Fibroblast of villous mesenchyme (primary cell): ENCODE measurements around the gene RIC8B. TPM values are rescaled to one million over a fixed set of nuclear protein-coding genes. Genes with fewer than 3 reads are reported as not detected.

Source experiments
- DNase-seq: peaks from one replicate; pipeline ENCODE4 v3.0.0-alpha.2; 2010; ENCODE audit warnings: low read depth
- H3K4me3 ChIP-seq: 2 replicates; pipeline ENCODE4 v1.5.1; 2011; ENCODE audit warnings: low read depth, mild to moderate bottlenecking, low read length
- total RNA-seq: library from RNA; depleted of rRNA; stranded (reverse); fragments of >200 nt; gene quantifications from 2 replicates; pipeline ENCODE4 v1.2.3, GENCODE V29; 2012
- TF ChIP-seq, protein P1 (sequence below): IDR thresholded peaks from 2 replicates; pipeline ENCODE4 v1.5.1; 2012; ENCODE audit warnings: low read depth, mild to moderate bottlenecking, low read length; ENCODE audit not compliant: insufficient read depth

Gene RIC8B
- total RNA-seq, 1 donor = 15.1 TPM

DNA sequence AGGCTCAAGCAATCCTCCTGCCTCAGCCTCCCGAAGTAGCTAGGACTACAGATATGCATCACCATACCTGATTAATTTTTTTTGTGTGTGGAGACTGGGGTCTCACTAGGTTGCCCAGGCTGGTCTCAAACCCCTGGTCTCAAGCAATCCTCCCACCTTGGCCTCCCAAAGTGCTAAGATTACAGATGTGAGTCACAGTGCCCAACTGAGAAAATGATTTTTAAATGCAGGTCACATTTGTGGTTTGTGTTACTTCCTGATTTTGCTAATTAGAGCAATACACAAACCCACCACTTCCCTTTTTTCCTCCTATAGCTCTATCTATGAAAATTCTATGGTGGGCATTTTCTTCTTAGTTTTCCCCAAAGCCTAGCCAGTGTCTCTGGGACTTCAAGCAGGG lies 135.7 kb downstream of the RIC8B start:
- no peak for DNase-seq
- TF ChIP-seq, protein P1, sequence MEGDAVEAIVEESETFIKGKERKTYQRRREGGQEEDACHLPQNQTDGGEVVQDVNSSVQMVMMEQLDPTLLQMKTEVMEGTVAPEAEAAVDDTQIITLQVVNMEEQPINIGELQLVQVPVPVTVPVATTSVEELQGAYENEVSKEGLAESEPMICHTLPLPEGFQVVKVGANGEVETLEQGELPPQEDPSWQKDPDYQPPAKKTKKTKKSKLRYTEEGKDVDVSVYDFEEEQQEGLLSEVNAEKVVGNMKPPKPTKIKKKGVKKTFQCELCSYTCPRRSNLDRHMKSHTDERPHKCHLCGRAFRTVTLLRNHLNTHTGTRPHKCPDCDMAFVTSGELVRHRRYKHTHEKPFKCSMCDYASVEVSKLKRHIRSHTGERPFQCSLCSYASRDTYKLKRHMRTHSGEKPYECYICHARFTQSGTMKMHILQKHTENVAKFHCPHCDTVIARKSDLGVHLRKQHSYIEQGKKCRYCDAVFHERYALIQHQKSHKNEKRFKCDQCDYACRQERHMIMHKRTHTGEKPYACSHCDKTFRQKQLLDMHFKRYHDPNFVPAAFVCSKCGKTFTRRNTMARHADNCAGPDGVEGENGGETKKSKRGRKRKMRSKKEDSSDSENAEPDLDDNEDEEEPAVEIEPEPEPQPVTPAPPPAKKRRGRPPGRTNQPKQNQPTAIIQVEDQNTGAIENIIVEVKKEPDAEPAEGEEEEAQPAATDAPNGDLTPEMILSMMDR = no peak
- H3K4me3 ChIP-seq = no peak overlapping the region

DNA sequence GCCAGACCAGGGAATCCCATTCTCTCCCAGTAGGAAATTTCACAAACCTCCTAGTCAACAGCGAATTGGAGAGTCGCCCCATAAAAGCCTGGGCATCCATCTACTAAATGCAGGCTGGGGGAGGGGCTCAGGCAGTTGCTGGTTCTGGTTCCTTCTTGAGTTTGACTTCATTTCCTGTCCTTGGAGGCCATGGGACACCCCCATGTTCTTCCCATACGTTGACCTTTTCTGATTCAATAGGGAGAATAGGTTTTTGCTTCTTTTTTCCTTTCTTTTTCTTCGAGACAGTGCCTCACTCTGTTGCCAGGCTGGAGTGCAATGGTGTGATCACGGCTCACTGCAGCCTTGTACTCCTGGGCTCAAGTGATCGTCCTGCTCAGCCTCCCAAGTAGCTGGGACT lies 137.1 kb downstream of the RIC8B start:
- TF ChIP-seq, protein P1 = no peak
- no peak for DNase-seq
- H3K4me3 ChIP-seq = no peak overlapping the region

DNA sequence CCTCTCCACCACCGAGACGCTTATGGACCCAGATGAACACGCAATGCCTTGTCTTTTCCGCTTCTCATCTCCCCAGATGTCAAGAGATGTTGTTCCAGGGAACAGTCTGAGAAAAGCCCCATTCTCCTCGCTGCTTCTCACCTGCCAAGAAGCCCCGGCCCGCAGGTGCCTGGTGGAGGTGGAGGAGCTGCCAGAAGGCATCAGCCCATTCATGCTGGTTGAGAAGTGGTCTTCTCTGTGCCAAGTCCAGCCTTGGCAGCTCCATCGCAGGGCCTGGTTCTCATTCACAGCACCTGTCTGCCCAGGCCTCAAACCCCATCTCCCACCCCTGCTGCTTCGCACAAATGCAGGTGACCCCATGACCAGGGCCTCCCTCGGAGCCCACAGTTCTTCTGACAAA lies 139.0 kb downstream of the RIC8B start:
- TF ChIP-seq, protein P1 = no peak
- DNase-seq = no peak
- no peak overlapping the region for H3K4me3 ChIP-seq

DNA sequence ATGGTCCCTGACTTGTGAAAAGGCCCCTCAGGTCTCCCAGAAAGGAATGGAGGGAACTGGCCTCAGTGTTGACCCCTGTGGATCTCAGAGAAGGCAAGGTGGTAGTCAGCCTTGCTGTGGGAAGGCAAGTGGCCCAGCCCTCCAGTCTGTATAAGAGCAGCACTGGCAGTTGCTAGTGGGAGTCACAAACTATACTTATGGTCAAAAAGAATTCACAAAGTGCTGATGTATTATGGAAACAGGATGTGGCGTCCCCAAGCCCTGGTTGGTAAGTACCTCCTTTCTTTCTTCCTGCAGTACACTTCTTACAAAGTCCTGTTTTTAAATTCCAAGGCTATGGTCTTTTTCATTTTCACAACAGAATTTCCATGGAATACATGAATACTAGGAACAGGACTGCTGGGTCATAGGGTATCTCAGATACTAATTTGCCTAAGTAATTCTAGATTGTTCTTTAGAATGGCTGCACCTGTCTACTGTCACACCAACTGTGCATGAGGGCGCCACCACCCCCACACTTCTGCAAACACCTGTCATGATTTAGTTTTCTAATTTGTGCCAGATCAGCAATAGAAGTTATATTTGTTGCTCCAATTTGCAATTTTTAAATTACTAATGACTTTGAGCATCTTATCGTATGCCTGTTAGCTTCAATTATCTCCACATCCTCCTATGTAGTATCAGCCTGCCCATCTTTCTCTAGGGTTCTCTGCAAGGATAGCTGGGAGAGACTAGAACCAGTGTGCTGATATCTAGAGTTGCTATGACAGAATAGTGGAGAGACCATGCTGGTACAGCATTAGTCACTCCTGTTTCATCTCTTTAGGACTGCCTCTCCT lies 140.5 kb downstream of the RIC8B start:
- H3K4me3 ChIP-seq = no peak overlapping the region
- DNase-seq = no peak
- TF ChIP-seq, protein P1 = no peak

DNA sequence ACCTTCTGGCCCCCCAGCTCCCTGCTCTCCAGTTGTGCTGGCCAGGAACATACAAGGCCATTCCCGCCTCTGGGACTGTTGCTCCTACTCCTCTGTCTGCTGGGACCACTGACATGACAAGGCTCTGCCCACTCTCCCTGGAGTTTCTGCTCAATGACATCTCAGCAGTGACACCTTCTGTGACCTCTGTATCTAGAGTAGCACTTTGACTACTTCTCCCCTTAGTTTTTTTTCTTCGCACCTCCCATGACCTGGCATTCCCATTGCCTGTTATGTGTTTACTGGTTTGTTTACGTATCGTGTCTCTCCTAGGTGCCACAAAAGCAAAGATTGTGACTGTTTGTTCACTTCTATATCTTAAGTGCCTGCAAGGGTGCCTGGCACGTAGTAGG lies 141.1 kb downstream of the RIC8B start:
- TF ChIP-seq, protein P1 = no peak
- DNase-seq = no peak
- no peak overlapping the region for H3K4me3 ChIP-seq

DNA sequence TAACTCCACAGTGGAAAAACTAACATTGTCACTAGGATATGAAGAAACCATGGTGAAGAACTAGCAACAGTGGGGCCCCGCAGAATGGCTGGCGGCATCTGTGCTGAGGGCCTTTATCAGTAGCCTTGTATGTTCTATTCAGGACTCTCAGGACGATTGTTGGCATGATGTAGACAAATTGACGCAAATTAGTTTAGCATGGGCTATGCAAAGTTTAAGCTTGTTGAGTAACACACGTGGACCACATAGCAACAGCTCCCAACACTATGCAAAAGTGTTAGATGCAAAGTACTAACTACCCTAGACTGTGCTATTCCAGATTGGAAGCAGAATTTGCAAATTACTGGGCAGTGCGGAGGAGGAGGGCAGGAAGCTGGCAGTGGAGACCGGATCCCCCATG lies 143.0 kb downstream of the RIC8B start:
- DNase-seq = no peak
- TF ChIP-seq, protein P1 = no peak
- H3K4me3 ChIP-seq = no peak overlapping the region

DNA sequence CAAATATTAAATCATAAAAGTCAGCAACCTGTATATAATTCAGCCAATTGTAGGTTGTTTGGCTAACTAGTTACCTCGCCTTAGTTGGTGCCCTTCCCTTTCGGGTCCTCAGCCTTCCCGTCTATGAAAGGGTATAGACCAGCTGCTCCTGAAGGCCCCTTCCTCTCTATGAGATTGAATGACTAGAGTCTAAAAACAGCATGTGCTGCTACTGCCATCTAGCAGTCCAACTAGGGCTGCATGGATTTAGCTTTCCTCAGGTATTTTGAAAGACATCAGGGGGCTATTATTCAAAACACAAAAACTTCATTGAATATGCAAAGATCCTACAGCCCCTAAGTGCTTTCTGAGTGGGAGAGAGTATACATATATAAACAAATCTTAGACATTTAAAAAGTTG lies 144.3 kb downstream of the RIC8B start:
- TF ChIP-seq, protein P1 = peak; percentile 58
- peak; percentile 25 for DNase-seq
- H3K4me3 ChIP-seq = no peak overlapping the region
